Ishikawa (cell line): ENCODE data around the gene ZCWPW1.

Source experiments
- CEBPB ChIP-seq: IDR thresholded peaks from 2 replicates; pipeline ENCODE4 v1.6.1; 2012
- CREB1 ChIP-seq: IDR thresholded peaks from 2 replicates; pipeline ENCODE4 v1.6.1; 2012; ENCODE audit warnings: low read depth
- EP300 ChIP-seq: IDR thresholded peaks from 2 replicates; pipeline ENCODE4 v1.6.1; 2012; ENCODE audit warnings: borderline replicate concordance
- FOXM1 ChIP-seq: IDR thresholded peaks from 2 replicates; pipeline ENCODE4 v1.6.1; 2012; ENCODE audit warnings: low read depth, borderline replicate concordance
- NFIC ChIP-seq: IDR thresholded peaks from 2 replicates; pipeline ENCODE4 v1.6.1; 2012
- RAD21 ChIP-seq: IDR thresholded peaks from 2 replicates; pipeline ENCODE4 v1.6.1; 2012; ENCODE audit warnings: low read depth
- TAF1 ChIP-seq: IDR thresholded peaks from 2 replicates; pipeline ENCODE4 v1.6.1; 2012; ENCODE audit warnings: low read depth, mild to moderate bottlenecking
- TCF12 ChIP-seq: IDR thresholded peaks from 2 replicates; pipeline ENCODE4 v1.6.1; 2012; ENCODE audit warnings: low read depth
- YY1 ChIP-seq: IDR thresholded peaks from 2 replicates; pipeline ENCODE4 v1.6.1; 2012; ENCODE audit warnings: low read depth
- ZBTB7A ChIP-seq: IDR thresholded peaks from 2 replicates; pipeline ENCODE4 v1.6.1; 2012; ENCODE audit warnings: low read depth
- TF ChIP-seq, protein P1 (sequence below): IDR thresholded peaks from 2 replicates; pipeline ENCODE4 v1.6.1; 2012; ENCODE audit warnings: low read depth, mild to moderate bottlenecking
- TF ChIP-seq, protein P2 (sequence below): IDR thresholded peaks from 2 replicates; pipeline ENCODE4 v1.6.1; 2012
- TF ChIP-seq, protein P3 (sequence below): IDR thresholded peaks from 2 replicates; pipeline ENCODE4 v1.6.1; 2012

DNA sequence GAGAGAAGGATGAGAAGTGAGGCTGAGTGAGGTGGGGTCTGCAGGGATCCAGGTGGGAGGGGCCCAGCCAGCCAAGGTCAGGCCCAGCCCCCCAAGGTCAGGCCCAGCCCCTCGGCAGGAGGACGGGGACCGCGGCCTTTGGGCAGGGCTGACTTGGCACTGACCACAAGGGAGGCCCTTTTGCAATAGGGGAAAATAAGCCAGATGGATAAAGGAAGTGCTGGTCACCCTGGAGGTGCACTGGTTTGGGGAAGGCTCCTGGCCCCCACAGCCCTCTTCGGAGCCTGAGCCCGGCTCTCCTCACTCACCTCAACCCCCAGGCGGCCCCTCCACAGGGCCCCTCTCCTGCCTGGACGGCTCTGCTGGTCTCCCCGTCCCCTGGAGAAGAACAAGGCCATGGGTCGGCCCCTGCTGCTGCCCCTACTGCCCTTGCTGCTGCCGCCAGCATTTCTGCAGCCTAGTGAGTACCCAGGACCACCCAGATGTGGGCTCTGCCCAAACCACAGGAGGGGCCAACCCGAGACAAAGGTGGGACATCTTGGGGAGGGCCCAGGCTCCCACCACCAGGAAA, 55.2 kb downstream of the ZCWPW1 start, which contains the start of gene PILRA:
- no peak for TF ChIP-seq EP300
- TF ChIP-seq, protein P1, sequence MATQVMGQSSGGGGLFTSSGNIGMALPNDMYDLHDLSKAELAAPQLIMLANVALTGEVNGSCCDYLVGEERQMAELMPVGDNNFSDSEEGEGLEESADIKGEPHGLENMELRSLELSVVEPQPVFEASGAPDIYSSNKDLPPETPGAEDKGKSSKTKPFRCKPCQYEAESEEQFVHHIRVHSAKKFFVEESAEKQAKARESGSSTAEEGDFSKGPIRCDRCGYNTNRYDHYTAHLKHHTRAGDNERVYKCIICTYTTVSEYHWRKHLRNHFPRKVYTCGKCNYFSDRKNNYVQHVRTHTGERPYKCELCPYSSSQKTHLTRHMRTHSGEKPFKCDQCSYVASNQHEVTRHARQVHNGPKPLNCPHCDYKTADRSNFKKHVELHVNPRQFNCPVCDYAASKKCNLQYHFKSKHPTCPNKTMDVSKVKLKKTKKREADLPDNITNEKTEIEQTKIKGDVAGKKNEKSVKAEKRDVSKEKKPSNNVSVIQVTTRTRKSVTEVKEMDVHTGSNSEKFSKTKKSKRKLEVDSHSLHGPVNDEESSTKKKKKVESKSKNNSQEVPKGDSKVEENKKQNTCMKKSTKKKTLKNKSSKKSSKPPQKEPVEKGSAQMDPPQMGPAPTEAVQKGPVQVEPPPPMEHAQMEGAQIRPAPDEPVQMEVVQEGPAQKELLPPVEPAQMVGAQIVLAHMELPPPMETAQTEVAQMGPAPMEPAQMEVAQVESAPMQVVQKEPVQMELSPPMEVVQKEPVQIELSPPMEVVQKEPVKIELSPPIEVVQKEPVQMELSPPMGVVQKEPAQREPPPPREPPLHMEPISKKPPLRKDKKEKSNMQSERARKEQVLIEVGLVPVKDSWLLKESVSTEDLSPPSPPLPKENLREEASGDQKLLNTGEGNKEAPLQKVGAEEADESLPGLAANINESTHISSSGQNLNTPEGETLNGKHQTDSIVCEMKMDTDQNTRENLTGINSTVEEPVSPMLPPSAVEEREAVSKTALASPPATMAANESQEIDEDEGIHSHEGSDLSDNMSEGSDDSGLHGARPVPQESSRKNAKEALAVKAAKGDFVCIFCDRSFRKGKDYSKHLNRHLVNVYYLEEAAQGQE: no peak
- TF ChIP-seq CEBPB: no peak
- TF ChIP-seq, protein P2, sequence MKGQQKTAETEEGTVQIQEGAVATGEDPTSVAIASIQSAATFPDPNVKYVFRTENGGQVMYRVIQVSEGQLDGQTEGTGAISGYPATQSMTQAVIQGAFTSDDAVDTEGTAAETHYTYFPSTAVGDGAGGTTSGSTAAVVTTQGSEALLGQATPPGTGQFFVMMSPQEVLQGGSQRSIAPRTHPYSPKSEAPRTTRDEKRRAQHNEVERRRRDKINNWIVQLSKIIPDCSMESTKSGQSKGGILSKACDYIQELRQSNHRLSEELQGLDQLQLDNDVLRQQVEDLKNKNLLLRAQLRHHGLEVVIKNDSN: no peak
- no peak for TF ChIP-seq YY1
- no peak for TF ChIP-seq FOXM1
- TF ChIP-seq CREB1: no peak
- TF ChIP-seq, protein P3, sequence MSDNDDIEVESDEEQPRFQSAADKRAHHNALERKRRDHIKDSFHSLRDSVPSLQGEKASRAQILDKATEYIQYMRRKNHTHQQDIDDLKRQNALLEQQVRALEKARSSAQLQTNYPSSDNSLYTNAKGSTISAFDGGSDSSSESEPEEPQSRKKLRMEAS: no peak
- TF ChIP-seq RAD21: no peak
- no peak for TF ChIP-seq ZBTB7A
- no peak for TF ChIP-seq TCF12
- no peak for TF ChIP-seq TAF1
- no peak for TF ChIP-seq NFIC
